Fibroblast of pulmonary artery (primary cell): ENCODE measurements around the gene MRPL28.

Source experiments
- DNase-seq: peaks from one replicate; pipeline ENCODE4 v3.0.0-alpha.2; 2010; ENCODE audit warnings: low read depth
- H3K4me3 ChIP-seq: replicated peaks from 2 replicates; pipeline ENCODE4 v1.5.1; 2011; ENCODE audit warnings: low read depth, mild to moderate bottlenecking, control low read depth, low read length, moderate library complexity
- TF ChIP-seq, protein P1 (sequence below): IDR thresholded peaks from 2 replicates; pipeline ENCODE4 v1.5.1; 2011; ENCODE audit warnings: mild to moderate bottlenecking, control low read depth, low read length, inconsistent platforms; ENCODE audit errors: missing control alignments

Gene MRPL28

DNA sequence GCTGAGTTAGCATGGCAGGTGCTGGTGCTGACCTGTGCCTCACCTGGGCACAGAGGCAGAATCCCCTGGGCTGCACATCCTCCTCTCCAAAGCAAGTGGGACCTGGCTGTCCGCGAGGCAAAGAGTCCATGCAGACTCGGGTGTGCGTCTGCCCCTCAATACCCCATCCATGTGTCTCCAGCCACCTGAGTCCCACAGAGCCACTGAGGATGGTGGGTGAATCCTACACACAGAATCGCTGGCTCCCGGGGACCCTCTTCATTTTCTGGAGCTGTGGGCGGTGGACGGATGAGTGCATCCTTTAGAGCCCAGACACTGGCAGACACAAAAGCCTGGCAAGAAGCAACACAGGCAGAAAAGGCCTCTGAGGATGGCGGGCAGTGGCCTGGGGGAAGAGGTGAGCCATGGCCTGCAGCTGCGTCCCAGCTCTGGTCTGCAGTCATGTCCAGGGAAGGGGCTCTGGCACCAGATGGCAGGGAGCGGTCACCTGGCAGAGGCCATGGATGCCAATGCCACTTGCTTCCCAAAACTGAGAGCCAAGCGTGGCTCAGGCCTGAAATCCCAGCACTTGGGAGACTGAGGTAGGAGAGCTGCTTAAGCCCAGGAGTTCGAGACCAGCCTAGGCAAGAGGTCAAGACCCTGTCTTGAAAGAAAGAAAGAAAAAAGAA, 47.7 kb downstream of the MRPL28 start:
- TF ChIP-seq, protein P1, sequence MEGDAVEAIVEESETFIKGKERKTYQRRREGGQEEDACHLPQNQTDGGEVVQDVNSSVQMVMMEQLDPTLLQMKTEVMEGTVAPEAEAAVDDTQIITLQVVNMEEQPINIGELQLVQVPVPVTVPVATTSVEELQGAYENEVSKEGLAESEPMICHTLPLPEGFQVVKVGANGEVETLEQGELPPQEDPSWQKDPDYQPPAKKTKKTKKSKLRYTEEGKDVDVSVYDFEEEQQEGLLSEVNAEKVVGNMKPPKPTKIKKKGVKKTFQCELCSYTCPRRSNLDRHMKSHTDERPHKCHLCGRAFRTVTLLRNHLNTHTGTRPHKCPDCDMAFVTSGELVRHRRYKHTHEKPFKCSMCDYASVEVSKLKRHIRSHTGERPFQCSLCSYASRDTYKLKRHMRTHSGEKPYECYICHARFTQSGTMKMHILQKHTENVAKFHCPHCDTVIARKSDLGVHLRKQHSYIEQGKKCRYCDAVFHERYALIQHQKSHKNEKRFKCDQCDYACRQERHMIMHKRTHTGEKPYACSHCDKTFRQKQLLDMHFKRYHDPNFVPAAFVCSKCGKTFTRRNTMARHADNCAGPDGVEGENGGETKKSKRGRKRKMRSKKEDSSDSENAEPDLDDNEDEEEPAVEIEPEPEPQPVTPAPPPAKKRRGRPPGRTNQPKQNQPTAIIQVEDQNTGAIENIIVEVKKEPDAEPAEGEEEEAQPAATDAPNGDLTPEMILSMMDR, result no peak
- no peak overlapping the region for H3K4me3 ChIP-seq

DNA sequence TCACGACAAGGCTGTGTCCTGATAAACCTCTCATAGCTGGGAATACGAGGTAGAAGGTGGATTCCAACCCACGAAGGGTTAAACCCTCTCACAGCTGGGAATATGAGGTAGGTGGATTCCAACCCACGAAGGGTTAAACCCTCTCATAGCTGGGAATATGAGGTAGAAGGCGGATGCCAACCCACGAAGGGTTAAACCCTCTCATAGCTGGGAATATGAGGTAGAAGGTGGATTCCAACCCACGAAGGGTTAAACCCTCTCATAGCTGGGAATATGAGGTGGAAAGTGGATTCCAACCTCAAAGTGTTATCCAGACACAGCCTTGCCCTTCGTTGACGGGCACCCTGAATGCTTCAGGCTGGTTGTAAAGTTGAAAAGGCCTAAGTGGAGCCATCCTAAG, 48.8 kb downstream of the MRPL28 start:
- DNase-seq, result no peak
- TF ChIP-seq, protein P1, result no peak
- no peak overlapping the region for H3K4me3 ChIP-seq

More for the DNA sequence above, 47.7 kb downstream of the MRPL28 start:
- DNase-seq, result no peak

DNA sequence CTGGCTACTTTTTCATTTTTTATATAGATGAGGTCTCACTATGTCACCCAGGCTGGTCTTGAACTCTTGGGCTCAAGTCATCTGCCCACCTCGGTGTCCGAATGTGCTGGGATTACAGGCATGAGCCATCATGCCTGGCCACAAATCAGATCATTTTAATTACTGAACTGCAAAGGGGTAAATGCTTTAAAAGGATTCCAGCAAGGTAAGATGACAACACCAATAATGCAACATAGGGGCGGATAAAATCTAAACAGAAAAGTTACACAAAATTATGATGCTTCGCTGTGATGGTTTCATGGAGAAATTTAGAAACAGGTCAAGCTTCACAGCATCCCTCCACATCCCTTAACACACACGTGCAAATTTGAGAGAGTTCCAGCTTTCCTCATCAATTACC, 50.1 kb downstream of the MRPL28 start:
- TF ChIP-seq, protein P1, result no peak
- DNase-seq, result no peak
- H3K4me3 ChIP-seq, result no peak overlapping the region

DNA sequence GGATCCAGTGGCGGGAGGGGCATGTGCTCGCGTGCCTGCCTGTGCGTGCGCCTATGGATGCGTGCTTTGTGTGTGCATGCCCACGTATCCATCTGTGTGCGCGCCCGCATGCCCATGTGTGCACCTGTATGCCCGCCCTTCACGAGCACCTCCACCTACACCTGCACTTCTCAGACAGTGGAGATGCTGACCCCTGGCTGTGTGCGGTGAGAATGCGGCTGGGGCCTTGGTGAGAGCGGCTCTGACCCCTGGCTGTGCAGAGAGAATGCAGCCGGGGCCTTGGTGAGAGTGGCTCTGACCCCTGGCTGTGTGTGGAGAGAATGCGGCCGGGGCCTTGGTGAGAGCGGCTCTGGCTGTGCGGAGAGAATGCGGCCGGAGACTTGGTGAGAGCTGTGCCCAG, 51.7 kb downstream of the MRPL28 start:
- TF ChIP-seq, protein P1, result no peak
- DNase-seq, result no peak

DNA sequence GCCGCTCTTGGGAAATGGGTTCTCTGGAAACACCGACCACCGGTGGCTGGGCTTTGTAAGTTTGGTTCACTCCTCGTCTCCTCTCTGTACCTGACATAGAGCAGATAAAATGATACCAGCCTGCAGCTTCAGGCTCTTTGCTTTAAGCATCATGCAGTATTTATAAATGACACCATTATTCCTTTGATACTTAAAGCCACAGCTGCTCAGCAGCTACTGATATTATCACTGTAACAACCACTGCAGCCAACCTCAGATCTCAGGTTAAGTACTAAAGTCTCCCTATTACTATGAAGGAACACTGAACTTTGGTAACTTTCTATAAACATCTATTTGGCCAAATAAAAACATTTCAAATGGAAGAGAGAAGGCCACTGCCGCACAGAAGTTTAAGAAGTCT, 52.8 kb downstream of the MRPL28 start:
- TF ChIP-seq, protein P1, result no peak
- no peak for DNase-seq
- H3K4me3 ChIP-seq, result no peak overlapping the region

More for the DNA sequence above, 51.7 kb downstream of the MRPL28 start:
- no peak overlapping the region for H3K4me3 ChIP-seq
